HG03520 (cell line): Measurements from ENCODE around the gene MRPL22.
"Not testable (repeated sequence)": the region's sequence is repeated elsewhere in the genome, so short reads cannot be mapped to it uniquely, and the experiment has no call there.

Experiments
- ATAC-seq: cut with Tn5 transposase; IDR thresholded peaks from one replicate; pipeline ENCODE4 v1.9.1; 2021; ENCODE audit warnings: mild to moderate bottlenecking, moderate library complexity; ENCODE audit not compliant: unreplicated experiment

Gene MRPL22

GRCh38 chr5:154986151-154986550, 45.3 kb downstream of the MRPL22 start:
- no peak for ATAC-seq

GRCh38 chr5:154989626-154990025, 48.8 kb downstream of the MRPL22 start:
- ATAC-seq: no peak

- no peak for ATAC-seq
These were observed 52.6 kb downstream of the MRPL22 start for GRCh38 chr5:154993461-154993860.

- no peak for ATAC-seq
These were observed 54.8 kb downstream of the MRPL22 start for GRCh38 chr5:154995679-154996078.

GRCh38 chr5:154997746-154998145, 56.9 kb downstream of the MRPL22 start:
- ATAC-seq: no peak

GRCh38 chr5:154999865-155000264, 59.0 kb downstream of the MRPL22 start:
- no peak for ATAC-seq

- no peak for ATAC-seq
These were observed 60.6 kb downstream of the MRPL22 start for GRCh38 chr5:155001523-155001922.

- not testable (repeated sequence) for ATAC-seq
These were observed 61.8 kb downstream of the MRPL22 start for GRCh38 chr5:155002722-155003121.

- no peak for ATAC-seq
These were observed 63.4 kb downstream of the MRPL22 start for GRCh38 chr5:155004138-155004744.

- not testable (repeated sequence) for ATAC-seq
These were observed 65.4 kb downstream of the MRPL22 start for GRCh38 chr5:155006265-155006664.

- no peak for ATAC-seq
These were observed 67.8 kb downstream of the MRPL22 start for GRCh38 chr5:155008669-155009068.

- ATAC-seq: no peak
These were observed 70.0 kb downstream of the MRPL22 start for GRCh38 chr5:155010881-155011280.

- ATAC-seq: no peak
These were observed 72.7 kb downstream of the MRPL22 start, which contains the start of gene KIF4B for GRCh38 chr5:155013526-155013925. KIF4B (plus strand) TSS chr5:155013755; CDS start chr5:155013860, 105 bp downstream.

- ATAC-seq: no peak
These were observed 74.4 kb downstream of the MRPL22 start for GRCh38 chr5:155015239-155015638.

GRCh38 chr5:155017610-155018009, 76.7 kb downstream of the MRPL22 start:
- ATAC-seq: peak; percentile 96
